PC-9 (cell line): ENCODE data around the gene BCO2.

Experiments used
- EZH2 ChIP-seq: fragments of 200-600 bp; sonication (generic); IDR thresholded peaks from 2 replicates; pipeline ENCODE4 v1.8.0; 2017; ENCODE audit warnings: antibody characterized with exemption, low read depth
- TF ChIP-seq, protein P1 (sequence below): fragments of 200-600 bp; sonication (generic); conservative IDR thresholded peaks from 2 replicates; pipeline ENCODE4 v1.6.1; 2017; ENCODE audit warnings: mixed run types, antibody characterized with exemption, mild to moderate bottlenecking, moderate library complexity

DNA sequence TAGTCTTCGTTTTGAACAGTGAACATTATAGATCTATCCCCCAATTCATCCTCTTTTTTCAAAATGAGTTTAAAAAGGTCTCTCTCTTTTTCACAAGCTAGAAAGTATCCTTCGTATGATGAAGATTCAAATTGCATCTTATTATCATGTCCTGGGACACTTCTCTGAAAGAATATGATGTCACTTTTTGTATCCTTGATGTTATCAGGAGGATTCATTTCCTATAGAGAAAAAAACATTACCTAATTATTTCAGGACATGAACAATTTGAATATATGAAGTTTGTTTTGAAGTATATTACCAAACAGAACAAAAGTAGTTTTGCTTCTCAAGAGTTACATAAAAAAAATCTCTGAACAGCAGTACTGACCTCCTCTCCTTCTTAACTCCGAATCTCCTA lies 31.7 kb upstream of the BCO2 start:
- TF ChIP-seq, protein P1, sequence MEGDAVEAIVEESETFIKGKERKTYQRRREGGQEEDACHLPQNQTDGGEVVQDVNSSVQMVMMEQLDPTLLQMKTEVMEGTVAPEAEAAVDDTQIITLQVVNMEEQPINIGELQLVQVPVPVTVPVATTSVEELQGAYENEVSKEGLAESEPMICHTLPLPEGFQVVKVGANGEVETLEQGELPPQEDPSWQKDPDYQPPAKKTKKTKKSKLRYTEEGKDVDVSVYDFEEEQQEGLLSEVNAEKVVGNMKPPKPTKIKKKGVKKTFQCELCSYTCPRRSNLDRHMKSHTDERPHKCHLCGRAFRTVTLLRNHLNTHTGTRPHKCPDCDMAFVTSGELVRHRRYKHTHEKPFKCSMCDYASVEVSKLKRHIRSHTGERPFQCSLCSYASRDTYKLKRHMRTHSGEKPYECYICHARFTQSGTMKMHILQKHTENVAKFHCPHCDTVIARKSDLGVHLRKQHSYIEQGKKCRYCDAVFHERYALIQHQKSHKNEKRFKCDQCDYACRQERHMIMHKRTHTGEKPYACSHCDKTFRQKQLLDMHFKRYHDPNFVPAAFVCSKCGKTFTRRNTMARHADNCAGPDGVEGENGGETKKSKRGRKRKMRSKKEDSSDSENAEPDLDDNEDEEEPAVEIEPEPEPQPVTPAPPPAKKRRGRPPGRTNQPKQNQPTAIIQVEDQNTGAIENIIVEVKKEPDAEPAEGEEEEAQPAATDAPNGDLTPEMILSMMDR, result no peak
- TF ChIP-seq EZH2, result no peak
